Measurements from ENCODE around the gene TRIM54.
A peak's percentile ranks its signal among the peaks of the same experiment; 100 is the strongest.
"Not testable (repeated sequence)": the region's sequence is repeated elsewhere in the genome, so short reads cannot be mapped to it uniquely, and the experiment has no call there.

Gene TRIM54

GRCh38 chr2:27258051-27258450 is 24.2 kb upstream of the TRIM54 start:
- no peak for DNase-seq

- DNase-seq, result no peak
Measured at GRCh38 chr2:27261241-27261925, 20.8 kb upstream of the TRIM54 start.

GRCh38 chr2:27261926-27262298 is 20.3 kb upstream of the TRIM54 start:
- DNase-seq, result no peak

- DNase-seq, result peak; percentile 31
Measured at GRCh38 chr2:27262379-27263286, 19.6 kb upstream of the TRIM54 start, which contains the start of gene SLC30A3. SLC30A3 (minus strand) TSS chr2:27263047; CDS start chr2:27262906, 141 bp downstream.

GRCh38 chr2:27263287-27264252 is 18.7 kb upstream of the TRIM54 start:
- DNase-seq, result no peak

GRCh38 chr2:27264253-27264752 is 17.9 kb upstream of the TRIM54 start:
- no peak for DNase-seq

- DNase-seq, result peak; percentile 22
Measured at GRCh38 chr2:27264753-27265535, 17.3 kb upstream of the TRIM54 start.

GRCh38 chr2:27265536-27265870 is 16.7 kb upstream of the TRIM54 start:
- no peak for DNase-seq

GRCh38 chr2:27268296-27268695 is 13.9 kb upstream of the TRIM54 start:
- not testable (repeated sequence) for DNase-seq

- DNase-seq, result no peak
Measured at GRCh38 chr2:27270131-27270530, 12.1 kb upstream of the TRIM54 start.

GRCh38 chr2:27270670-27271069 is 11.6 kb upstream of the TRIM54 start:
- DNase-seq, result no peak

GRCh38 chr2:27271631-27272340 is 10.4 kb upstream of the TRIM54 start:
- no peak for DNase-seq

GRCh38 chr2:27272537-27273522 is 9.4 kb upstream of the TRIM54 start:
- not testable (repeated sequence) for DNase-seq

- DNase-seq, result no peak
Measured at GRCh38 chr2:27275211-27276150, 6.7 kb upstream of the TRIM54 start, which contains the start of gene DNAJC5G. DNAJC5G (plus strand) TSS chr2:27275433; CDS start chr2:27276729, 1,296 bp downstream.

GRCh38 chr2:27278010-27278409 is 4.2 kb upstream of the TRIM54 start:
- DNase-seq, result no peak

- no peak for DNase-seq
Measured at GRCh38 chr2:27280826-27281225, 1.4 kb upstream of the TRIM54 start.

GRCh38 chr2:27281442-27281841 is 787 bp upstream of the TRIM54 start:
- DNase-seq, result no peak

- DNase-seq, result no peak
Measured at GRCh38 chr2:27282892-27283291, 663 bp downstream of the TRIM54 start.

- no peak for DNase-seq
Measured at GRCh38 chr2:27284996-27285395, 2.8 kb downstream of the TRIM54 start.
